Right lobe of liver (tissue), 4 donors: ENCODE data around the gene COL18A1.

Source experiments
- CTCF ChIP-seq, 4 donors: fragments of 200-600 bp in 3 of 4; fragments of 450-650 bp in 1 of 4; IDR thresholded peaks; one replicate each; pipeline versions ENCODE4 v1.5.1 to v1.8.0; 2016 to 2022; ENCODE audit warnings: antibody characterized with exemption in 4 of 4, mild to moderate bottlenecking in 2 of 4
- POLR2A ChIP-seq: fragments of 450-650 bp; IDR thresholded peaks from one replicate; pipeline ENCODE4 v1.6.1; 2017; ENCODE audit warnings: antibody characterized with exemption, mild to moderate bottlenecking
- donor health status: DM: no; HTN: no; CAD: no.
- donor health status: DM: no; HTN: no; CAD: no.
- donor health status: DM: no; HTN: yes; CAD: no.

- peak; percentile 8 to 27 (median 19) for TF ChIP-seq CTCF (IDR thresholded peaks at IDR 0.05)
- TF ChIP-seq POLR2A, result peak; percentile 17
These were observed 4.6 kb downstream of the COL18A1 start for GRCh38 chr21:45409466-45410150.
